ENCODE data around the gene RPL37A.

The RPL37A gene

GRCh38 chr2:216546641-216547403 lies 48.2 kb downstream of the RPL37A start:
- no peak for DNase-seq (ENCODE audit: low read depth, low spot score)

GRCh38 chr2:216548901-216549331 lies 50.3 kb downstream of the RPL37A start:
- no peak for DNase-seq (ENCODE audit: low read depth, low spot score)

GRCh38 chr2:216549926-216550690 lies 51.5 kb downstream of the RPL37A start:
- DNase-seq (ENCODE audit: low read depth, low spot score) = no peak

- DNase-seq (ENCODE audit: low read depth, low spot score) = no peak
These were observed 52.8 kb downstream of the RPL37A start for GRCh38 chr2:216551234-216552068.

GRCh38 chr2:216553093-216553478 lies 54.4 kb downstream of the RPL37A start:
- no peak for DNase-seq (ENCODE audit: low read depth, low spot score)

All from activated naive CD8-positive, alpha-beta T cell treated with anti-CD3 and anti-CD28 coated beads, Interleukin-2, amount 50 U/mL, for 16 hours (primary cell).